ENCODE data around the gene NCK2.

DNA sequence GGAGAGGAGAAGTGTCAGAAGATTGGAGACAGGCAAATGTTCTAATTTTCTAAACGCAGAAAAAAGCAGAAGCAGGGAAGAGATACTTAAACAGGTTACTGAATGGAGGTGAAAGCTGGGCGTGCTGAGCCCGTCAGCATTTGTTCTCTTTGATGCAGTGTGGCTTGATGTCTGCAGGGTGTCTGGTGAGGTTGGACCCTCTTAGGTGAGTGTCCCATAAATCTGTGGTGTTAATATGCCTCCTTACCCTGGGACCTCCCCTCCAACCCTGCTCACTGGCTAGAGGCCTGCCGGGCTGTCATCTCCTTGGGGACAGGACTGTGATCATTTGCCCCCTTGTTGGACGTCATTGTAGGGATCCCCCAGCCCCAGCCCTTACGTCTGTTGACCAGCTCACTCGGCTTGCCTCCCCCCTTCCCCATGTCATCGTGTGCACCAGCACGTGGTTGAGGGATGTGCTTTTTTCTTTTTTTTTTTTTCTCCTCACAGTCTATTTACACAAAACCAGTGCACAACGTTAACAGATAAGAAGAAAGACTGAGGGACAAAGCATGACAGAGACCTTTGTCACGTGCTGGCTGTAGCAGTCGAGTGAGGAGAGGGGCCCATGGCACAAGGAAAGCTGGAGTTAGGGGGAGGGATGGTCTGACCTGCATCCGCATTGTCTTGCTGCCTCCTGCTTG is 56.4 kb downstream of the NCK2 start:
- TF ChIP-seq, protein P1, sequence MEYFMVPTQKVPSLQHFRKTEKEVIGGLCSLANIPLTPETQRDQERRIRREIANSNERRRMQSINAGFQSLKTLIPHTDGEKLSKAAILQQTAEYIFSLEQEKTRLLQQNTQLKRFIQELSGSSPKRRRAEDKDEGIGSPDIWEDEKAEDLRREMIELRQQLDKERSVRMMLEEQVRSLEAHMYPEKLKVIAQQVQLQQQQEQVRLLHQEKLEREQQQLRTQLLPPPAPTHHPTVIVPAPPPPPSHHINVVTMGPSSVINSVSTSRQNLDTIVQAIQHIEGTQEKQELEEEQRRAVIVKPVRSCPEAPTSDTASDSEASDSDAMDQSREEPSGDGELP (CRISPR knock-in tag; IDR thresholded peaks at IDR 0.05; ENCODE audit: borderline replicate concordance): no peak
- TF ChIP-seq TAF1 (IDR thresholded peaks at IDR 0.05; ENCODE audit: control insufficient read depth, extremely low read depth, insufficient read depth, low read length, severe bottlenecking) (no peak), JUND (IDR thresholded peaks at IDR 0.05; ENCODE audit: borderline replicate concordance, low read depth, low read length) (no peak), JUND (tag; IDR thresholded peaks at IDR 0.05; ENCODE audit: borderline replicate concordance, low read depth, low read length) (no peak), NFRKB (IDR thresholded peaks at IDR 0.05; ENCODE audit: low read depth) (no peak), MYNN (IDR thresholded peaks at IDR 0.05) (no peak), MYNN (CRISPR knock-in tag; IDR thresholded peaks at IDR 0.05) (no peak), RBM39 (optimal IDR thresholded peaks at IDR 0.05; ENCODE audit: low read depth, low read length) (no peak)
- TF ChIP-seq, protein P2, sequence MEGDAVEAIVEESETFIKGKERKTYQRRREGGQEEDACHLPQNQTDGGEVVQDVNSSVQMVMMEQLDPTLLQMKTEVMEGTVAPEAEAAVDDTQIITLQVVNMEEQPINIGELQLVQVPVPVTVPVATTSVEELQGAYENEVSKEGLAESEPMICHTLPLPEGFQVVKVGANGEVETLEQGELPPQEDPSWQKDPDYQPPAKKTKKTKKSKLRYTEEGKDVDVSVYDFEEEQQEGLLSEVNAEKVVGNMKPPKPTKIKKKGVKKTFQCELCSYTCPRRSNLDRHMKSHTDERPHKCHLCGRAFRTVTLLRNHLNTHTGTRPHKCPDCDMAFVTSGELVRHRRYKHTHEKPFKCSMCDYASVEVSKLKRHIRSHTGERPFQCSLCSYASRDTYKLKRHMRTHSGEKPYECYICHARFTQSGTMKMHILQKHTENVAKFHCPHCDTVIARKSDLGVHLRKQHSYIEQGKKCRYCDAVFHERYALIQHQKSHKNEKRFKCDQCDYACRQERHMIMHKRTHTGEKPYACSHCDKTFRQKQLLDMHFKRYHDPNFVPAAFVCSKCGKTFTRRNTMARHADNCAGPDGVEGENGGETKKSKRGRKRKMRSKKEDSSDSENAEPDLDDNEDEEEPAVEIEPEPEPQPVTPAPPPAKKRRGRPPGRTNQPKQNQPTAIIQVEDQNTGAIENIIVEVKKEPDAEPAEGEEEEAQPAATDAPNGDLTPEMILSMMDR (IDR thresholded peaks at IDR 0.05 in 2 of 3, conservative IDR thresholded peaks at IDR 0.05 in 1 of 3; ENCODE audit: insufficient read depth in 2 of 3, low read depth in 1 of 3, low read length in 3 of 3): no peak
- TF ChIP-seq, protein P3, sequence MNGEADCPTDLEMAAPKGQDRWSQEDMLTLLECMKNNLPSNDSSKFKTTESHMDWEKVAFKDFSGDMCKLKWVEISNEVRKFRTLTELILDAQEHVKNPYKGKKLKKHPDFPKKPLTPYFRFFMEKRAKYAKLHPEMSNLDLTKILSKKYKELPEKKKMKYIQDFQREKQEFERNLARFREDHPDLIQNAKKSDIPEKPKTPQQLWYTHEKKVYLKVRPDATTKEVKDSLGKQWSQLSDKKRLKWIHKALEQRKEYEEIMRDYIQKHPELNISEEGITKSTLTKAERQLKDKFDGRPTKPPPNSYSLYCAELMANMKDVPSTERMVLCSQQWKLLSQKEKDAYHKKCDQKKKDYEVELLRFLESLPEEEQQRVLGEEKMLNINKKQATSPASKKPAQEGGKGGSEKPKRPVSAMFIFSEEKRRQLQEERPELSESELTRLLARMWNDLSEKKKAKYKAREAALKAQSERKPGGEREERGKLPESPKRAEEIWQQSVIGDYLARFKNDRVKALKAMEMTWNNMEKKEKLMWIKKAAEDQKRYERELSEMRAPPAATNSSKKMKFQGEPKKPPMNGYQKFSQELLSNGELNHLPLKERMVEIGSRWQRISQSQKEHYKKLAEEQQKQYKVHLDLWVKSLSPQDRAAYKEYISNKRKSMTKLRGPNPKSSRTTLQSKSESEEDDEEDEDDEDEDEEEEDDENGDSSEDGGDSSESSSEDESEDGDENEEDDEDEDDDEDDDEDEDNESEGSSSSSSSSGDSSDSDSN (IDR thresholded peaks at IDR 0.05; ENCODE audit: borderline replicate concordance in 1 of 2, low read depth in 2 of 2, low read length in 2 of 2): no peak
- TF ChIP-seq, protein P4, sequence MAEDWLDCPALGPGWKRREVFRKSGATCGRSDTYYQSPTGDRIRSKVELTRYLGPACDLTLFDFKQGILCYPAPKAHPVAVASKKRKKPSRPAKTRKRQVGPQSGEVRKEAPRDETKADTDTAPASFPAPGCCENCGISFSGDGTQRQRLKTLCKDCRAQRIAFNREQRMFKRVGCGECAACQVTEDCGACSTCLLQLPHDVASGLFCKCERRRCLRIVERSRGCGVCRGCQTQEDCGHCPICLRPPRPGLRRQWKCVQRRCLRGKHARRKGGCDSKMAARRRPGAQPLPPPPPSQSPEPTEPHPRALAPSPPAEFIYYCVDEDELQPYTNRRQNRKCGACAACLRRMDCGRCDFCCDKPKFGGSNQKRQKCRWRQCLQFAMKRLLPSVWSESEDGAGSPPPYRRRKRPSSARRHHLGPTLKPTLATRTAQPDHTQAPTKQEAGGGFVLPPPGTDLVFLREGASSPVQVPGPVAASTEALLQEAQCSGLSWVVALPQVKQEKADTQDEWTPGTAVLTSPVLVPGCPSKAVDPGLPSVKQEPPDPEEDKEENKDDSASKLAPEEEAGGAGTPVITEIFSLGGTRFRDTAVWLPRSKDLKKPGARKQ (CRISPR knock-in tag; IDR thresholded peaks at IDR 0.05): no peak

Data from K562 (cell line).